Hematopoietic multipotent progenitor cell treated with erythropoietin and hydrocortisone succinate and interleukin-3 and kit ligand, for 4 days (in vitro differentiated cells): ENCODE measurements around the gene OR3A1.
"Not testable (repeated sequence)": the region's sequence is repeated elsewhere in the genome, so short reads cannot be mapped to it uniquely, and the experiment has no call there.

Source experiments
- DNase-seq: peaks from one replicate; pipeline ENCODE4 v3.0.0-alpha.2; 2015

OR3A1 gene, protein sequence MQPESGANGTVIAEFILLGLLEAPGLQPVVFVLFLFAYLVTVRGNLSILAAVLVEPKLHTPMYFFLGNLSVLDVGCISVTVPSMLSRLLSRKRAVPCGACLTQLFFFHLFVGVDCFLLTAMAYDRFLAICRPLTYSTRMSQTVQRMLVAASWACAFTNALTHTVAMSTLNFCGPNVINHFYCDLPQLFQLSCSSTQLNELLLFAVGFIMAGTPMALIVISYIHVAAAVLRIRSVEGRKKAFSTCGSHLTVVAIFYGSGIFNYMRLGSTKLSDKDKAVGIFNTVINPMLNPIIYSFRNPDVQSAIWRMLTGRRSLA

DNA sequence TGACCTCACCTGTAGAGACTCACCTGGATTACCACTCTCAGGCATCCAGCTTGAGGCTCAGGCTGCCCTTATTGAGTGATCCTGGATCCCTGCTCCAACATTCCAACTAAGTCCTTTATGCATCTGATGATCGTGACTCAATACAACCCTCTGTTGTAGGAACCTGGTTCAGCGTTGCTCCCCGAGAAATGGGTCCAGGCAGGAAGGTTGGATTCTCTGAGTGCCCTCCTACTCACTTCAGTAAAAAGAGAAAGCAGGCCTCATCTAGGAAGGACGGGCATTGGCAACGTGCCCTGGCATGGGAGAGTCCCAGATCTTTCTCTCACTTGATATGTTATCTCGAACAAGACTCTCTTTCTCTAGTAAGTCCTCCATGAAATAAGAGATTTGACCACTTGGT, at the start of gene OR3A1:
OR3A1 (minus strand) TSS at position 101 of the 400 bp plus-strand sequence. CDS start 5,778 bp downstream, outside the sequence.
- DNase-seq, result no peak

DNA sequence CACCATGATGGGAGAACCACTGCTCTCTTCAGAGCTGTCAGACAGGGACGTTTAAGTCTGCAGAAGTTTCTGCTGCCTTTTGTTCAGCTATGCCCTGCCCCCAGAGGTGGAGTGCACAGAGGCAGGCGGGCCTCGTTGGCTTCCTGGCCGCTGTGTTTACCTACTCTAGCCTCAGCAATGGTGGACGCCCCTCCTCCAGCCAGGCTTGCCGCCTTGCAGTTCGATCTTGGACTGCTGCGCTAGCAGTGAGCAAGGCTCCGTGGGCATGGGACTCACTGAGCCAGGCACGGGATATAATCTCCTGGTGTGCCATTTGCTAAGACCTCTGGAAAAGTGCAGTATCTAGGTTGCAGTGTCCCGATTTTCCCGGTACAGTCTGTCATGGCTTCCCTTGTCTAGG, 44.6 kb upstream of the OR3A1 start:
- DNase-seq, result not testable (repeated sequence)

DNA sequence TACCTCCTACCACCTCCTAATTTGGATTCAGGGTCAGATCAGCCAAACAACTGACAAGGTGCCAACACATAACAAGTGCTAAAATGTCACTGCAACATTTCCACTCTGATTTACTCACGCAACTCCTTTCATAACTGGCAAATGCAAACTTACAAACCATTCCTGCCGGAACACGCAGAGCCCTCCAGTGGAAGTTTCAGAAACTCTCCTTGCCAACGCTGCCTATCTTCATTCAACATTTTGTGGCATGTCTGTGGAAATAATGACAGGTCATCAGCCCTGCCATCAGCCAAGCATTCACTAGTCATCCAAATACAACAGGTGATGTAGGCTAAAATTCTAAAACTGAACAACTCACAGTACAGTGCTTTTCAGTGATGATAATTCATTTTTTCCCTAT, 37.7 kb upstream of the OR3A1 start:
- peak; percentile 4 for DNase-seq

DNA sequence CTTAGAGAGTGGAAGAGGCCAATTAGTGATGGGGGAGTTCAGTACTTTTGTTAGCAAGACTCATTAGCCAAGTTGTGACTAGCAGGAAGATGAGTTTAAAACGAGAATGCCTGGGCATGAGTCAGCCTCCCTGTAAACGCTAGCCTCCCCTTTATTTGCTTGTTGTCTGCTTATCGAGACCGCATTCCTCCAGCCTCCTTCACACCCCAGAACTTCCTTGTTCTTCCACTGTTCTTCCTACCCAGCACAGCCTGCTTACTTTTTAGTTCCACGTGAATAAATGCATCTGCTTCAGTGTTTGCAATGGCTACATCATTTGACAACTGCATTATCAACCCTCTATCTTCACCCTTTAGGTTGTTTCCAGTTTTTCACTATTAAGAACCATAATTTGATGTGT, 20.2 kb upstream of the OR3A1 start:
- DNase-seq, result no peak

DNA sequence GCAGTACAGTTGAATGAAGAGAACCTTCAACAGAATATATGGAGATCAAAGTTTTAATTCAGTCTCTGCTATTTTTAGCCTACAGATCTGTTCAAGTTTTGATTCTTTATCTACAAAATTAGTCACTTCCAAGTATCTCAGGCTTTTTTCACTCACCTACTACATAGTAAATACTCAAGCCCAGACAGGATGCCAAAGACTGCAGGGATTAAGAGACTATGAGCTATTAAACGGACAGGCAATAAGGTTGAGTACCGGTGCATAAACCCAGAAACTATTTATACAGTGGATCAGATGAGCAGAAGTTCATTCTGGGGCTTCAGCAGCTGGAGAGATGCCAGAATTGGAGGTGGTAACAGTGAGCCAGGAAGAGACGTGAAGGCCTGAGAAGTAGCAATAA, 18.7 kb upstream of the OR3A1 start:
- no peak for DNase-seq

DNA sequence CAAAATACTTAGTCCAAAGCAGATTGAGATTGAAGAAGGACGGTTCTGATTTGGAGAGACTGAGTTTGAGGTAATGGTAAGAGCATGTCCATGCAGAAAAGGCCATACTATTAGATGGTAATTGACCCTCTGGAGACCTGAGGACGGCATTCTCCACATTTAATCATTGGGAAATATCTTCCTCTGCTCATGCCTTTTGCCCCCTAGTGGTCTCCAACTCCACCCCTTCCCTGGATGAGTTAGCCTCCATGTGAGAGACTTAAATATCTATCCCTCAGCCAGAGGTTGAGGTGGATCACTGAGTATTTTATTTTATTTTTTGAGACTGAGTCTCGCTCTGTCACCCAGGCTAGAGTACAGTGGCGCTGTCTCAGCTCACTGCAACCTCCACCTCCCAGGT, 10.4 kb upstream of the OR3A1 start:
- DNase-seq, result no peak

DNA sequence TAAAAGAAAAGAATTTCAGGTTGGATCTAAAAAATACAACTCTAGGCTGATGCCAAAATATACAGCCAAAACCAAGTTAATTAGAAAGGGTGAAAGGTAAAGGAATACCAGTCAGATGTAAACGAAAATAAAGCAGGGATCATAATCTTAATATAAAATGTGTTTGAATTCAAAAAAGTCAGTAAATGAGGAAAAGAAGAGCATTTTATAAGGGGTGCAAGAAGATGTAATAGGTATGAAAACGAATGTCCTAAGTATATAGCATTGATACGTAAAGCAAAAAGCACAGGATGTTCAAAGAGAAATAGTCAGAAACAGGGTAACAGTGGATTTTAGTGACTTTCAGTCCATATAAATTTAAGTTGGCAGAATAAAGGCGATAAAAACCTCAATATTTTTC, 2.5 kb downstream of the OR3A1 start:
- no peak for DNase-seq

DNA sequence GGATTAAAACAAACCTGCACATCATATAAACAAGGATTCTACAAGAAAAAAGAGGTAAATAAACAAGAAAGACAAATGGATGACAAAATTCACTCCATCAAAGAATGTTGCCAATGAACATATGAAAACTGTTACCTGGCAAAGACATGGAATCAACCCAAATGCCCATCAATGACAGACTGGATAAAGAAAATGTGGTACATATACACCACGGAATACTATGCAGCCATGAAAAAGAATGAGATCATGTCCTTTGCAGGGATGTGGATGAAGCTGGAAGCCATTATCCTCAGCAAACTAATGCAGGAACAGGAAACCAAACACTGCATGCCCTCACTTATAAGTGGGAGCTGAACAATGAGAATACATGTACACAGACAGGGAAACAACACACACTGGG, 4.6 kb downstream of the OR3A1 start:
- not testable (repeated sequence) for DNase-seq

DNA sequence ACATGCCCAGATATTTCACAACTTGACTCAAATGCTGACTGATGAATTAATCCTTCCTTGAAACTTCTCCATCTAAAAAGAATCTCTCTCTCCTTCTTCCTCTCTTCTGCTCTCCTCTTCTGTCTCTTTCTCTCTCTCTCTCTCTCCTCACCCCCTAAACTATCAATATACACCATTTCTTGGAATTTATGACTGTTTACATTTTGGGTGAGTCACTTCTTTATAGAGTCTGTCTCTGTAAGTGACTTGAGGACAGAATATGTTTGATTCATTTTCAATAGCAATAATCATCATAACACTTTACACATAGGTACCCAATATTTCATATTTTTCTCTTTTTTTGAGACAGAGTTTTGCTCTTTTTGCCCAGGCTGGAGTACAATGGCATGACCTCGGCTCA, 15.3 kb downstream of the OR3A1 start:
- DNase-seq, result no peak

DNA sequence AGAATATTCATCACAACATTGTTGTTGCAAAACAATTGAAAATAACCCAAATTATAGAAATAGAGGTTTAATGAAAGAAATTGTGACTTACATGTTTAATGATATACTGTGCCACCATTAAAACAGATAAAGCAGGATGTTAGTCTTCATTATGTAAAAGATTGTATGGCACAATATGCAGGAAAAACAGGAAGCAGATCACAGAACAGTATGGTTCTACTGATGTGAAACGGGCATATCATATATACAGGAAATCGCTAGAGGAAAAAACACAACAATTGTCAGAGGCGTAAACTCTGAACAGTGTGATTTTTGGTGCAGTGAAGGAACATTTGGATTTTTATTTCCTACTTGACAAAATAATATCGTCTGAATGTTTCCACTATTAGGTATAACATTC, 22.0 kb downstream of the OR3A1 start:
- DNase-seq, result no peak

DNA sequence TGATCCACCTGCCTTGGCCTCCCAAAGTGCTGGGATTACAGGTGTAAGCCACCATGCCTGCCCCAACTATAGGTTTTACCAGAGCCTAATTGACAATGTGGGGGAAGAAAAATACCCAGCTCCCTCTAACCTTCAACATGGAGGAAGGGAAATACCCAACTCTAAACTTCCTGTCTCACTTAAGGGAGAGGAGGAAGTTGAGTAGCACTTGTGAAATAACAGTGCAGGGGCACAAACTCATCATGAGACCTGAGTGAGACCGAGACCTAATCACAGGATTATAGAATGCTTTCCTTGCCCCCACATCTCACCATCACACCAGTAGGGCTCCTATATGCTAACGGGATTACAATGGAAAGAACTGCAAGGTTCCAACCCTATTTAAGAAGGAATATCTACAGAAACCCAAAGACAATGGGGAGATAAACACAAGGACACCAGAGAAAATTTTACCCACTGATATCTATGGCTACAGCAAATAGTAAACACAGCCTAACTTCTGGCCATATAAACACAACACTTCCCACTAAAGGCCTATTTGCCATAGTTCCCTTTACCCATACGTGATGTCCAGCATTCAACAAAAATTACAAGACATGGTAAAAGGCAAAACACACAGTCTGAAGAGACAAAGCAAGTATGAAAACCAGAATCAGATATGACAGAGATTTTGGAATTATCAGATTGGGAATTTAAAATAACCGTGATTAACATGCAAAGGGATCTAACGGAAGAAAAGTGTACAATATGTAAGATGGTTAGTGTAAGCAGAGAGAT, 26.9 kb downstream of the OR3A1 start:
- peak; percentile 7 for DNase-seq

DNA sequence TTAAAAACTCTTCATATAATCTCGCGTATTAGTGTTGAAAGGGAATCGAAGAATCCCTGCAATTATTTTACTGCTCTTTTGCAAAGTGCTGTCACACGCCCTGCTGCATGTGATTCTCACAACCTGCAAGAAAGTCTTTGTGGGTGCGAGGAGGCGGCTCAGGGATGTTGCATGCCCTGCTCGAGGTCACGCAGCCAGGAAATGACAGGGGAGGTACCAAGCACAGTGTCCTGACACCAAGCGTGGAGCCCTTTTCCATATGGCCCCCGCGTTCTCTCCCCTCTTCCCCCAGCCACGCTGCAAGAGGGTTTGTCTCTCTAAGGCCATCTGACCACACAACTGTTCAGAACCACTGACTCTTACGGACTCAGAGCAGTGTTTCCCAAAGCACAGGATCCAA, 37.6 kb downstream of the OR3A1 start:
- no peak for DNase-seq

DNA sequence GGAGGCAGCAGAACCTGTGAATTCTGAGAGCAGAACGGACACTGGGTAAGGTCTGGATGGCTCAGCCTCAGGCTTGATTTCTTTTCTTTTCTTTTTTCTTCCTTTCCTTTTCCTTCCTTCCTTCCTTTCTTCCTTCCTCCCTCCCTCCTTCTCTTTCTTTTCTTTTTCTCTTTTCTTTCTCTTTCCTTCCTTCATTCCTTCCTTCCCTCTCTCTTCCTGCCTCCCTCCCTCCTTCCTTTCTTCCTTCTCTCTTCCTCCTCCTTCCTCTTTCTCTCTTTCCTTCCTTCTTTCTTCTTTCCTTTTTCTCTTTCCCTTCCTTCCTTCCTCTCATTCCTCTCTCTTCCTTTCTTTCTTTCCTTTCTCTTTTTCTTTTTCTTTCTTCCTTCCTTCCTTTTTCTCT, 38.0 kb downstream of the OR3A1 start:
- DNase-seq, result no peak

DNA sequence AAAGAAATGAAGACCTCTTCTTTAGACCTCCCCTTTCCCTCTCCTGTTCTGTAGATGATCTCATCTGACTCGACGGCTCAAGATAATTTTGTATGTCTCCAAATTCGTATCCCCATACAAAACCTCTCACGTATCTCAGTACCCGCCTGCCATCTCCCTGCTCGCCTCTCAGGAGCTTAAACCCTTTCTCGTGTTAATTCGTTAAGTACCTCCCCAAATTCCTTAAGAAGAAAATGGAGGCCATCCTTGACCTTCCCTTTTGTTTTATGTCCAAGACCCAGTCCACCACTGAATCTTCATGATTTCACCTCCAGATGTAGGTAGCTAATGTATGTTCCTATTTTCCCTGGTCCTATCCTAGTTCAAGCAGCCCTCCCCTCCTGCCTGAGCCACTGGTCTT, 41.6 kb downstream of the OR3A1 start:
- DNase-seq, result no peak

DNA sequence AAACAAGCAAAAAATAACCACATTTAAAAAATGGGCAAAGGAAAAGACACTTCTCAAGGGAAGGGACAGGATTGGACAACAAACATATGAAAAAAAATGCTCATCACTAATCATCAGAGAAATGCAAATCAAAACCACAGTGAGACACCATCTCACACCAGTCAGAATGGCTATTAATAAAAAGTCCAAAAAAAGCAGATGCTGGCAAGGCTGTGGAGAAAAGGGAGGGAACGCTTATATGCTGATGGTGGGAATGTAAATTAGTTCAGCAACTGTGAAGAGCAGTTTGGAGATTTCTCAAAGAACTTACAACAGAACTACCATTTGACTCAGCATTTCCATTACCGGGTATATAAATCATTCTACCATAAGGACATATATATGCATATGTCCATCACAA, 49.1 kb downstream of the OR3A1 start:
- DNase-seq, result not testable (repeated sequence)

DNA sequence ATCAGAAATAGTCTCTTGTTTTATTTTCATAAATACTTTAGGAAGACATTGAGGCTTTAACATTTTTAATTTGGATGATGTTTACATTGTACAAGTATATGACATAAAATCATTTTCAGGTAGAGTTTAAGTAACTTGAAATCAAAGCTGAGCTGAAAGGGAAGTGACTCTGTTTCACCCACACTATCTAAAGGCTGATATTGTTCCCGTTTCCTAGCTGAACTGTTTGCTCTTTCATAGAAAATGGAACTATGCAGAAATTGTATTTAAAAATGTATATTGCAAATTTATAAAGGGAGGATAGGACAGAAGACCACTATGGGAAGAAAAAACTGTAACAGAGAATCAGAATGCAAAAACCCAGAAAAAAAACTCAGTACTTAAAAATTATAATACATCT, 53.3 kb downstream of the OR3A1 start:
- DNase-seq, result not testable (repeated sequence)

DNA sequence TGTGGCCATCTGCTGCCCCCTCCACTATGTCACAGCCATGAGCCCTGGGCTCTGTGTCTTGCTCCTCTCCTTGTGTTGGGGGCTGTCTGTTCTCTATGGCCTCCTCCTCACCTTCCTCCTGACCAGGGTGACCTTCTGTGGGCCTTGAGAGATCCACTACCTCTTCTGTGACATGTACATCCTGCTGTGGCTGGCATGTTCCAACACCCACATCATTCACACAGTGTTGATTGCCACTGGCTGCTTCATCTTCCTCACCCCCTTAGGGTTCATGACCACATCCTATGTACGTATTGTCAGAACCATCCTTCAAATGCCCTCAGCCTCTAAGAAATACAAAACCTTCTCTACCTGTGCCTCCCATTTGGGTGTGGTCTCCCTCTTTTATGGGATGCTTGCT, 57.1 kb downstream of the OR3A1 start:
- DNase-seq, result not testable (repeated sequence)
